Measurements from ENCODE around the gene SUN5.

SUN5 gene

GRCh38 chr20:33014336-33015113 lies 10.3 kb upstream of the SUN5 start:
- no peak for DNase-seq (ENCODE audit: low read depth)

- DNase-seq (ENCODE audit: low read depth) = no peak
Observed at GRCh38 chr20:33013701-33014326, 9.6 kb upstream of the SUN5 start.

GRCh38 chr20:33012327-33013189 lies 8.3 kb upstream of the SUN5 start:
- DNase-seq (ENCODE audit: low read depth) = no peak

- DNase-seq (ENCODE audit: low read depth) = no peak
Observed at GRCh38 chr20:33010674-33011449, 6.6 kb upstream of the SUN5 start.

- DNase-seq (ENCODE audit: low read depth) = no peak
Observed at GRCh38 chr20:33010133-33010504, 5.9 kb upstream of the SUN5 start.

- no peak for DNase-seq (ENCODE audit: low read depth)
Observed at GRCh38 chr20:33009214-33010132, 5.2 kb upstream of the SUN5 start.

GRCh38 chr20:33008336-33009213 lies 4.3 kb upstream of the SUN5 start:
- no peak for DNase-seq (ENCODE audit: low read depth)

GRCh38 chr20:33007376-33008335 lies 3.4 kb upstream of the SUN5 start, which contains the start of gene BPIFB2:
BPIFB2 (plus strand) TSS chr20:33007704; CDS start chr20:33008575, 871 bp downstream.
- DNase-seq (ENCODE audit: low read depth) = no peak

GRCh38 chr20:33006776-33007375 lies 2.6 kb upstream of the SUN5 start:
- DNase-seq (ENCODE audit: low read depth) = no peak

GRCh38 chr20:33005908-33006775 lies 1.9 kb upstream of the SUN5 start:
- DNase-seq (ENCODE audit: low read depth) = no peak

GRCh38 chr20:33005132-33005566 lies 916 bp upstream of the SUN5 start:
- no peak for DNase-seq (ENCODE audit: low read depth)

- DNase-seq (ENCODE audit: low read depth) = no peak
Observed at GRCh38 chr20:33002087-33002808, 2.0 kb downstream of the SUN5 start.

- DNase-seq (ENCODE audit: low read depth) = no peak
Observed at GRCh38 chr20:33000802-33001466, 3.3 kb downstream of the SUN5 start.

GRCh38 chr20:32999603-33000250 lies 4.5 kb downstream of the SUN5 start:
- DNase-seq (ENCODE audit: low read depth) = no peak

GRCh38 chr20:32997431-32997830 lies 6.8 kb downstream of the SUN5 start:
- no peak for DNase-seq (ENCODE audit: low read depth)

Data from activated T-helper 9 cell treated with anti-CD3 and anti-CD28 coated beads, Interleukin-2, amount 50 U/mL, for 16 hours (primary cell).